ENCODE results near the gene COL27A1.

GRCh38 chr9:114258218-114258617 lies 102.9 kb downstream of the COL27A1 start:
- TF ChIP-seq CTCF (IDR thresholded peaks at IDR 0.05) (no peak), EZH2 (IDR thresholded peaks at IDR 0.05) (no peak)
